Measurements from ENCODE around the gene NYNRIN. TPM values are rescaled to one million over a fixed set of nuclear protein-coding genes. Genes with fewer than 3 reads are reported as not detected.

The NYNRIN gene
- total RNA-seq, 2 experiments from 2014 or later = 0.02 TPM; not detected in 1

DNA sequence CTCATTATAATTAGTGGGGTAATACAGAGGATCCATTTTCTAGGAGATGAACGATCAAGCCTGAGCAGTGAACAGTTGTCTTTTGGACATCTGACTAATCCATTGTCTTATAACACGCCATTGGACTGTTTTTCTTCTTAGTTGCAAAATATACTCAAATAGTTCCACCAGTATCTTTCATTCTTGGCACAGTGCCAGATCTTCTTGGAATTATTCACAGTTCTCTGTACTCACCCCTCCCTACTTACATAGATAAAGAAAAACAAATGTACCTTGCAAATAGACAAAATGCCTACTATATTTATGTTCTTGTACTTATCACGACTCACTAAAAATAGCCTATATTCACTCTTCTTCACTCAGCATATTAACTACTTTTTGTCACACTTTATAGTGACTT lies 26.9 kb downstream of the NYNRIN start:
- Mint-ChIP-seq H3K9me3 (no peaks in the 10 kb centered on the region), H3K36me3 (ENCODE audit: low read depth) (no peaks in the 10 kb centered on the region), H3K4me3 (no peak overlapping the region), H3K4me1 (ENCODE audit: low read depth) (peaks cover 36% of the 10 kb centered on the region), H3K27me3 (ENCODE audit: low read depth) (no peaks in the 10 kb centered on the region), H3K27ac (no peak overlapping the region)
- CTCF ChIA-PET = interaction anchor here (0.6 to 18.0 kb wide), 6 partner anchors 11 to 118 kb away, joined by 4 to 617 read pairs (median 10); partner anchors contain the start of genes ADCY4, CIDEB and RIPK3
- DNase-seq = no peak
- intact Hi-C loops (cut with micrococcal nuclease) = no loop called here

DNA sequence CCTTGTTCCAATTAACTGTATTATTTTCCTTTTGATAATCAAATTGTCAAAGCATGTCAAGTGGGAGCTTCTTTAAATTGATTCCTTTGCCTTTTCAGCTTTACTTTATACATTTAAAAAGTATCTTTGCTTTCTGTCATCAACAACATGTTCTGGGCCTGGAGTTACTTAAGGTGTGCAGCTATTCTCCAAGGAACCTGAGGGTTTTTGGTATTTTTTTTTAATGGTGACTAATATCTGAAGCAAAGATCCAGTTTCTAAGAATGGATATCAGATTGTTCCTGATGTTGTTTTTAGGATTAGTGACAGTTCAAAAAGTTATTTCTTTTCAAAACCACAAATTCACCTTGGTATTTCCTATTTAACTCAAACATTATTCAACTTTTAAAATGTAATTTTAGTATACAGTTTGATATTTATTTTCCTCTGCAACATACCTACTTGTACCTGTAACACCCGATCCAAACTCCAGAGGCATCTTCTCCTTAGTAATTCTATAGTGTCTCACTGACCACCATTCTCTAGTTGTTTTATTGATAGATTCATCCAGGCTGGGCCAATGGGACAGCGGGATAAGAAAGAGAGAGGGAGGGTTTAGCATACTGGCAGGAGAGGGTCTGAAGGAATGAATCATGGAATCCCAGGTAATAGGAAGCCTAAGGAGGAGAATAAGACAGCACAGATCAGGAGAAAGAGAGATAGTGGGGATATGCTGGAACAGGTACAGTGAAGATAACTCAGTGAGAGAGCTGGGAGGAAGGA lies 27.5 kb downstream of the NYNRIN start:
- H3K27ac Mint-ChIP-seq = peak overlapping the region; percentile 48
- no peak for DNase-seq
- intact Hi-C loops (cut with micrococcal nuclease) = no loop called here
- H3K36me3 Mint-ChIP-seq (ENCODE audit: low read depth) = peaks cover 3% of the 10 kb centered on the region
- H3K4me1 Mint-ChIP-seq (ENCODE audit: low read depth) = peaks cover 40% of the 10 kb centered on the region
- no peaks in the 10 kb centered on the region for H3K9me3 Mint-ChIP-seq
- CTCF ChIA-PET = interaction anchor here (1.3 to 18.0 kb wide), 5 partner anchors 10 to 118 kb away, joined by 7 to 617 read pairs (median 13); partner anchors contain the start of genes ADCY4, CIDEB and RIPK3
- no peak overlapping the region for H3K4me3 Mint-ChIP-seq
- no peaks in the 10 kb centered on the region for H3K27me3 Mint-ChIP-seq (ENCODE audit: low read depth)

DNA sequence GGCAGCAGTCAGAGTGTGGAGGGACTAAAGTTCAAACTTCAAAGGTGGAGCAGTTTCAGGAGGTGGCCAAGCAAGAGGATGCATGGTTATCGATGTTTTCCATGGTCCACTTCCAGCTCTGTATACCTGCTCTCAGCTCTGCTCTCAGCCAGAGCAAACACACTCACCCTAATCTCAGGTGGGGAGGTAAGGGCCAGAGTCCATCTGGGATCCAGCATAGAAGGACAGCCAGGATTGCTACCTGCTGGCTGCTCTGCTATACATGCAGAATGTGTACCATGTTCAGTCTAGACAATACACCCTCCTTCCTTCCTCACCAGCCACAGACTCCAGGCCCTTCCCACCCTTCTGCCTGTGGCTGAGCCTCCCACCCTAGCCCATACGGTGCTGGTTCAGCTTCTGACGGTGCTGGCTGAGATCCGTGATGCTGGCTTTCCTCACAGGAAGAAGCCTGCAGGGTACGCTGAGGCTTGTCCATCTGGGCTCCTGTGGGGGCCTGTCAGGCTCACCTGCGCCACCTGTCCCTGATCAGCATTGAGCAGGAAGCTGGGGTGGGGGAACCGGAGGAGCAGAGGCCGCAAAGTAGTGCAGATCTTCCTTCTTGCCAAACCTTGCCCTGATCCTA lies 28.2 kb downstream of the NYNRIN start:
- CTCF ChIA-PET = interaction anchor here (1.3 to 18.0 kb wide), 2 partner anchors 9 to 97 kb away, joined by 7 to 617 read pairs; partner anchors contain the start of genes ADCY4 and RIPK3
- Mint-ChIP-seq H3K36me3 (ENCODE audit: low read depth) (peaks cover 9% of the 10 kb centered on the region), H3K4me3 (no peak overlapping the region), H3K27me3 (ENCODE audit: low read depth) (no peaks in the 10 kb centered on the region), H3K9me3 (no peaks in the 10 kb centered on the region), H3K27ac (peak overlapping the region; percentile 48), H3K4me1 (ENCODE audit: low read depth) (peaks cover 46% of the 10 kb centered on the region)
- DNase-seq = no peak
- intact Hi-C loops (cut with micrococcal nuclease) = no loop called here

DNA sequence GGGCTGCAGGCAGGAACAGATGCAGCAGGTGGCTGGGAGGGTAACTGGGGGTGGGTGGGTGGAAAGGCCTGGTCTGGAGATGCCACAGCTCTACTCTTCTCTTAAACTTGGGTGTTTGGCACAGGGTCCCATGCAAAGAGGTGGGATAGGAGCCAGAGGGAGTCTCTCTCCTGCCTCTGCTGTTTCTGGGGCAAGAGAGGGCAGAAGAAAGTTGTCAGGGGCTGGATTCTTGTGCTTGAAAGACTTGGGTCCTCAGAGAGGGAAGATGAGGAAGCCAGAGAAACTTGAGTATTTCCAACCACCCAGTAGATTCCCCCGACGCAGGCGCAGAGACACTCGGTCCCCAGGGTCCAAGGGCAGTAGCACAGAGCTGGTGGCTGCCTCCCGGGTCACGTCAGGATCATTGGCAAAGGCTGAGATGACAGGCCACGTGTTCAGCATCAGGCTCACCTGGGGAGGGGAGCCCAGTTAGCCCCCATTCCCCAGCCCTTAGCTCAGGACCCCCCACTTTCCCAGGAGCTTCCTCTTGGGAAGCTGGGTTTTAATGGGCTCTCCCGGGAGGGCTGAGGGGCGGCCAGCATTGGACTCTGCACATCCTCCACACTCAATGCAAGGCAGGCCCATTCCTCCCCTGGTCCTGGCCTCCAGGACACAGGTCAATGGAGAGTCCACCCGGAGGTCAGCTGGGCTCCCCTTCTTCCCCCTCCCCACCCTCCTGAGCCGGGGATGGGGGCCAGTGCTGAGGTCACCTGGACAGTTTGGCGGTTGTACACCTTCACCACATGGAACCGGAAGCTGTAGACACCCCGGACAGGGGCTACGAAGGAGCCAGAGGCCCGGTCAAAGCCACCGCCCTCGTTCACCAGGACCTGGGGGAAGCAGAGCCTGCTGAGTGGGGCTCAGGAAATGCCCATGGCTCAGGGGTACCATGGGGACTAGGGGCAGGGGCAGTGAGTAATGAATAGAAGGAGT lies 29.0 kb downstream of the NYNRIN start:
- CTCF ChIA-PET = interaction anchor here (0.6 to 18.0 kb wide), 3 partner anchors 8 to 98 kb away, joined by 5 to 617 read pairs (median 7); partner anchors contain the start of genes ADCY4 and RIPK3
- peaks cover 10% of the 10 kb centered on the region for H3K36me3 Mint-ChIP-seq (ENCODE audit: low read depth)
- no peak for DNase-seq
- H3K27me3 Mint-ChIP-seq (ENCODE audit: low read depth) = no peaks in the 10 kb centered on the region
- peak overlapping the region; percentile 32 for H3K4me3 Mint-ChIP-seq
- intact Hi-C loops (cut with micrococcal nuclease) = no loop called here
- peaks cover 47% of the 10 kb centered on the region for H3K4me1 Mint-ChIP-seq (ENCODE audit: low read depth)
- H3K9me3 Mint-ChIP-seq = no peaks in the 10 kb centered on the region
- no peak overlapping the region for H3K27ac Mint-ChIP-seq

DNA sequence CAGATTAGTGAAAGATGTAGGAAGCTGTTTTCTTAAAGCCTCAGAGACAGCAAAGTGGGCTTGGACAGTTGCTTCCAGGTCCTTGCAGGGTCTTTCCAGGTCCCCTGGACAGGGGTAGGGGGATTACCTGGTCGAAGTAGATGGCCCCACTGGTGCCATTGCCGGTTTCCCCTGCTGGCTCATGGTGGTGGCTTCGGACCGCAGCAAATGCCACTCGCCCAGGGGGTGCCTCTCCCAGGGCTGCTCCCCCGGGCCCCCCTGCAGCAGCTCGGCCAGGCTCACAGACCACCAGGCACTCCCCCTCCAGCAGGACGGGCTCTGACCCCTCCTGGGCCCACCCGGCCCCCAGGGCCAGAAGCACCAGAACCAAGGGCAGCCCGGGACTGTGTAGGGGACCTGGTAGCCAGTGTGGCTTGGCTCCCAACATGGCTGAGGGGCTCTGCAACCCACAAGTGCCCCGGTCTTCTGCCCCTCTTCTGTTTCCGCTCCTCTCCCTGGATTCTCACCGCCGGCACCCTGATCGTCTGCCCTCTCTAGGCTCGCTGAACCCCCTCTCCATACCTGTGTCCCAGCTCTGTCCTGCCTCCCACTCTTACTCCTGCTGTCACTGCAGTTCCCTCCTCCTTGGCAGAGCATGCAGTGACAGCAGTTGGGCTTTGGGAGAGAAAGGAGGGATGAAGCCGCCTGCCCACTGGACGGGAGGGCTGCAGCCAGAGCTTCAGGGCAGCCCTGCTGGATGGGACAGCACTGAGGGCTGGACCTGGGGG lies 30.0 kb downstream of the NYNRIN start:
- Mint-ChIP-seq H3K27me3 (ENCODE audit: low read depth) (no peaks in the 10 kb centered on the region), H3K27ac (peak overlapping the region; percentile 91), H3K4me3 (peak overlapping the region; percentile 89), H3K36me3 (ENCODE audit: low read depth) (peaks cover 15% of the 10 kb centered on the region), H3K4me1 (ENCODE audit: low read depth) (peaks cover 52% of the 10 kb centered on the region), H3K9me3 (no peaks in the 10 kb centered on the region)
- intact Hi-C loops (cut with micrococcal nuclease) = no loop called here
- DNase-seq = no peak
- CTCF ChIA-PET = interaction anchor here (0.9 to 18.0 kb wide), 3 partner anchors 63 to 154 kb away, joined by 4 to 617 read pairs (median 52); partner anchors contain the start of genes ADCY4 and RIPK3

DNA sequence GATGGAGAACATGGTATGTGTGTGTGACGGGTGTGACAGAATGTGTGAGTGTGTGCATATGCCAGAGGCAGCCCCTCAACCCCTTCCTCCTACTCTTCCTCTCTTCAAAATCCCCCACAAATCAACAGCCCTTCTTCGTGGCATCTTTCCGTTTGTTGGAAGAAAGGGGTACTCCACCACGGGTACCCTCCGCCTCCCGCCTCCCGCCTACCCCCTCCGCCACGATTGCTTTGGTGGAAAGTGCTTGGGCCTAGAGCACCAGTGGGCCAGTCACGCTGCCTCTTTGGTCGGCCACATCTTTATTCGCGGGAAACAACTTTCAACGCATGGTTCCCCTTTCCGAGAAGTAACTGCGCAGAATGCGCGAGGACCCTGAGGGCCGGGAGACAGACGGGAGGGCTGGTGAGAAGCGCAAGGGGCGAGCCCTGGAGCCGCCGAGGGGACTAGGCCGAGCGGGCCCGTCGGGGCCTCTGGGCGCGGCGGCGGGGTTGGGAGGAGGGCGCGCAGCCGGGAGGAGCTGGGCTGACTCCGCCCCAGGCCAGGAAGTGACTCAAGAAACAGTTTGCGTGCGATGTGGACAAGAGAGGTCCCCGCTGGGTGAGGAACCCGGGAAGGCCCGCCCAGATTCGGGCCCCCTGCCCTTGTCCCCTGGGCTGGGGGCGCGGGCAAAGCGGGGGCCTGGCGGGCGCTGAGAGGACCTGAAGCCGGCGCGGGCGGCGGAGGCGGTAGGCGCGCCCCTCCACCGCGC lies 30.8 kb downstream of the NYNRIN start, which contains the start of the genes CBLN3 and KHNYN:
CBLN3 (minus strand) TSS at position 274 of the 748 bp plus-strand sequence. CDS start 614 bp downstream, outside the sequence.
KHNYN (plus strand) TSS at position 560 of the 748 bp plus-strand sequence. CDS start 777 bp downstream, outside the sequence.
- Mint-ChIP-seq H3K27ac (peak within 1 kb of the TSS; percentile 97), H3K36me3 (ENCODE audit: low read depth) (peaks cover 15% of the 10 kb centered on the region), H3K4me3 (peak within 1 kb of the TSS; percentile 95), H3K9me3 (no peaks in the 10 kb centered on the region), H3K27me3 (ENCODE audit: low read depth) (no peaks in the 10 kb centered on the region), H3K4me1 (ENCODE audit: low read depth) (peaks cover 52% of the 10 kb centered on the region)
- CTCF ChIA-PET = interaction anchor here (0.9 to 18.0 kb wide), 6 partner anchors 12 to 155 kb away, joined by 4 to 617 read pairs (median 40); partner anchors contain the start of genes ADCY4, CIDEB, RIPK3 and SDR39U1
- intact Hi-C loops (cut with micrococcal nuclease) = loop anchor here (1.0 to 2.0 kb wide), 4 partner anchors 31 to 288 kb away; partner anchors contain the start of genes EMC9, GMPR2, NEDD8 and NYNRIN
- DNase-seq = peak; percentile 92

DNA sequence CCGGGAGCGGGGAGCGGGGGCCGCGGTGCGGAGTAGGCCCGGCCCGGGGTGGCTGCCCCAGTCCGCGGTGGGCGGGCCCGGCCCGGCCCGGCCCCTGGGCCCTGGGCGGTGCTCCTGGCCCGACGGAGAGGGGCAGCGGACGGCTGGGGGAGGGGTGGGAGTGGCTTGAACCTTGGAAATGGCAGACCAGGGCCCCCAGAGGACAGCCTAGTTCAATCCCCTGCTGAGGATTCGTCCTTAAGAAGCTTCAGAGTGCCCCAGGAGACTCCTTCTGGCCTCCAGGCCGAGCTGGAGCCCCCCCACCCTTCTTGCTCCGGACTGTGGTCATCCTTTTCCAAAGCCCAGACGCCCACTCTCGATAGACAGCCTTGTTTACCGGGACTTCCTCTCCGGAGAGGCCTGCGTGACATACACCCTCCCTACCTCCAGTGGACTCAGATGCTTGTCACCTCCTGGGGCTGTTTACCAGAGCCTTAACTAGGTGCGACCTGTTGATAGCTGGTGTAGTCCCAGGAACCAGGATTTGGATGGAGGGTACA lies 31.4 kb downstream of the NYNRIN start:
- peaks cover 15% of the 10 kb centered on the region for H3K36me3 Mint-ChIP-seq (ENCODE audit: low read depth)
- peak overlapping the region; percentile 97 for H3K27ac Mint-ChIP-seq
- no peaks in the 10 kb centered on the region for H3K27me3 Mint-ChIP-seq (ENCODE audit: low read depth)
- CTCF ChIA-PET = interaction anchor here (0.9 to 18.0 kb wide), 14 partner anchors 8 to 187 kb away, joined by 4 to 617 read pairs (median 19); partner anchors contain the start of genes ADCY4, CIDEB, RIPK3 and SDR39U1
- H3K9me3 Mint-ChIP-seq = no peaks in the 10 kb centered on the region
- peaks cover 50% of the 10 kb centered on the region for H3K4me1 Mint-ChIP-seq (ENCODE audit: low read depth)
- DNase-seq = peak; percentile 71
- intact Hi-C loops (cut with micrococcal nuclease) = loop anchor here (1.0 to 2.0 kb wide), 4 partner anchors 31 to 289 kb away; partner anchors contain the start of genes EMC9, GMPR2, NEDD8 and NYNRIN
- peak overlapping the region; percentile 95 for H3K4me3 Mint-ChIP-seq

DNA sequence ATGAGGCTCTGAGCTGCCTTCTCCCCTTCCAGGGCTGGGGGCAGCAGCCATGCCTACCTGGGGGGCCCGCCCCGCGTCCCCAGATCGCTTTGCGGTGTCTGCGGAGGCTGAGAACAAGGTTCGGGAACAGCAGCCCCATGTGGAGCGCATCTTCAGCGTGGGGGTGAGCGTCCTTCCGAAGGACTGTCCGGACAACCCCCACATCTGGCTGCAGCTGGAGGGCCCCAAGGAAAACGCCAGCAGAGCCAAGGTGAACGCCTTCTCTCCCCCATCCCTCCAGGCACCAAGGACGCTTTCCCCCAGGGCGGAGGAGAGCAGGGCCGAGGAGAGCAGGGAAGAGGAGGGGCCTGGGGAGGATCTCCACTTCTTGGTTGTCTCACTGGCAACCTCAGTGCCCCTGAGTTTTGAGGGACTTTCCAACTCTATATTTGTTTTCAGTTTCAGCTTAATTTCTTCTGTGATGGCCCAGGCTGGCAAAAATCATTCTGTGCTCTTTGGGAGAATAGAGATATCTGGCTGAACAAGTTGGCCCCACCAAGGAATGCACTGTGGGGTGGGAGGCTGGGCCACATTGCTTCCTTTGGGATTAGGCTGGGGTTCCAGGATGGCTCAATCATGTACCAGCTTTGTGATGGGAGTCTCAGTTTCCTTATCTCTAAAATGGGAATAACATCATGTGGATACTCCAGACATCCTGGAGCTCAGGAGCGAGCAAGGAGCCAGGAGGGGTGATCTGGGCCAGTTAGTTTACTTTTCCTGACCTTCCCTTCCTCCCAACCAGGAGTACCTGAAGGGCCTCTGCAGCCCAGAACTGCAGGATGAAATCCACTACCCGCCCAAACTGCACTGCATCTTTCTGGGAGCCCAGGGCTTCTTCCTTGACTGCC lies 32.1 kb downstream of the NYNRIN start:
- Mint-ChIP-seq H3K4me1 (ENCODE audit: low read depth) (peaks cover 43% of the 10 kb centered on the region), H3K36me3 (ENCODE audit: low read depth) (peaks cover 21% of the 10 kb centered on the region), H3K9me3 (no peaks in the 10 kb centered on the region), H3K27me3 (ENCODE audit: low read depth) (no peaks in the 10 kb centered on the region), H3K27ac (peak overlapping the region; percentile 97), H3K4me3 (peak overlapping the region; percentile 95)
- intact Hi-C loops (cut with micrococcal nuclease) = loop anchor here (1.0 to 2.0 kb wide), 10 partner anchors 11 to 290 kb away; partner anchors contain the start of genes EMC9, GMPR2, NEDD8 and NYNRIN
- peak; percentile 80 for DNase-seq
- CTCF ChIA-PET = interaction anchor here (0.6 to 18.0 kb wide), 50 partner anchors 9 to 321 kb away, joined by 3 to 617 read pairs (median 5); partner anchors contain the start of genes ADCY4, CHMP4A, CIDEB and DHRS1

DNA sequence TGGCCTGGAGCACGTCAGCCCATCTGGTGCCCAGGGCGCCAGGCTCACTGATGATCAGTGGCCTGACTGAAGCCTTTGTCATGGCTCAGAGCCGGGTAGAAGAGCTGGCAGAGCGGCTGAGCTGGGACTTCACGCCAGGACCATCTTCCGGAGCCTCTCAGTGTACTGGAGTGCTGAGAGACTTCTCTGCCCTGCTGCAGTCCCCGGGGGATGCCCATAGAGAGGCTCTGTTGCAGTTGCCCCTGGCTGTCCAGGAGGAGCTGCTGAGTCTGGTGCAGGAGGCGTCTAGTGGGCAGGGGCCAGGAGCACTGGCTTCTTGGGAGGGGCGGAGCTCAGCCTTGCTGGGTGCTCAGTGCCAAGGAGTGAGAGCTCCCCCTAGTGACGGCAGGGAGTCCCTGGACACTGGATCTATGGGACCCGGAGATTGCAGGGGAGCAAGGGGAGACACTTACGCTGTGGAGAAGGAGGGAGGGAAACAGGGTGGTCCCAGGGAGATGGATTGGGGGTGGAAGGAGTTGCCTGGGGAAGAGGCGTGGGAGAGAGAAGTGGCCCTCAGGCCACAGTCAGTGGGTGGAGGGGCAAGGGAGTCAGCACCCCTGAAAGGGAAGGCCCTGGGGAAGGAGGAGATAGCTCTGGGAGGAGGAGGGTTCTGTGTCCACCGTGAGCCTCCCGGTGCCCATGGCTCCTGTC lies 32.9 kb downstream of the NYNRIN start:
- Mint-ChIP-seq H3K27me3 (ENCODE audit: low read depth) (no peaks in the 10 kb centered on the region), H3K4me1 (ENCODE audit: low read depth) (peaks cover 39% of the 10 kb centered on the region), H3K36me3 (ENCODE audit: low read depth) (peaks cover 27% of the 10 kb centered on the region), H3K9me3 (no peaks in the 10 kb centered on the region), H3K27ac (peak overlapping the region; percentile 97), H3K4me3 (peak overlapping the region; percentile 95)
- CTCF ChIA-PET = interaction anchor here (0.6 to 18.0 kb wide), 51 partner anchors 10 to 374 kb away, joined by 3 to 617 read pairs (median 5); partner anchors contain the start of genes ADCY4, CHMP4A, CIDEB and DHRS1
- peak; percentile 95 for DNase-seq
- intact Hi-C loops (cut with micrococcal nuclease) = loop anchor here (1.0 to 2.0 kb wide), 7 partner anchors 11 to 189 kb away; partner anchors contain the start of genes NYNRIN, SDR39U1 and TINF2
